ENCODE measurements around the gene CCDC91.

CCDC91 gene

DNA sequence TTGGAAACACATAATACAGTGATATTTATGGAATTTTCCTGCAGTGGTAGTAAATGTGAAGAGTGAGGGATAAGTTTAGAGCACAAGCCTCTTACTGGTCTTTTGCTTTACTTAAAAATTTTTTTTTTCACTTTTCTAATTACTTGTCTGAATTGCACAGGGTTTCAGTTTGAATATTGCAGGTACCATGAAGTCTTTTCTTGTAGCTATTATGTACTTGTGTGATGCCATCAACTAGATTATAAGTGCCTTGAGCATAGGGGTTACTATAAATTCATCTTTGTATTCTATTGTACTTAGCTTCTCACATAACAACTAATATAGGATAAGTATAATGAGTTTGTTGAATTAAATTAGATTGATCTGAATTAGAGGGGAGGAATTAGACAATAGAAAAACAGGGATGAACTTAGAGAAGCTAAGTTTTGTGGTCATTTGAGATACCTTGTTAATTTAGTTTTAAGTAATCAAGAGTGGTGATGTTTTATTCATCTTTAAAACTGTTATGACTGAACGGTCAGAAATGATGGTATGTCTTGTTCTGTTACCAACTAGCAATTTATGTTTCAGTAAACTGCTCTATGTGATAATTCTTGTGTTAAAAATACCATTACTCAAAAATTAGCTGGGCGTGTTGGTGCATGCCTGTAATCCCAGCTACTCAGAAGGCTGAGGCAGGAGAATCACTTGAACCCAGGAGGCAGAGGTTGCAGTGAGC, 42.1 kb downstream of the CCDC91 start:
- peaks cover 10% of the 10 kb centered on the region for H3K36me3 Mint-ChIP-seq (ENCODE audit: low read depth)
- peaks cover 3% of the 10 kb centered on the region for H3K9me3 Mint-ChIP-seq
- no peak for ATAC-seq
- H3K4me1 Mint-ChIP-seq, result peaks cover 45% of the 10 kb centered on the region
- H3K4me3 Mint-ChIP-seq, result no peak overlapping the region
- no peak overlapping the region for H3K27ac Mint-ChIP-seq
- DNase-seq, result no peak
- H3K27me3 Mint-ChIP-seq, result no peaks in the 10 kb centered on the region

DNA sequence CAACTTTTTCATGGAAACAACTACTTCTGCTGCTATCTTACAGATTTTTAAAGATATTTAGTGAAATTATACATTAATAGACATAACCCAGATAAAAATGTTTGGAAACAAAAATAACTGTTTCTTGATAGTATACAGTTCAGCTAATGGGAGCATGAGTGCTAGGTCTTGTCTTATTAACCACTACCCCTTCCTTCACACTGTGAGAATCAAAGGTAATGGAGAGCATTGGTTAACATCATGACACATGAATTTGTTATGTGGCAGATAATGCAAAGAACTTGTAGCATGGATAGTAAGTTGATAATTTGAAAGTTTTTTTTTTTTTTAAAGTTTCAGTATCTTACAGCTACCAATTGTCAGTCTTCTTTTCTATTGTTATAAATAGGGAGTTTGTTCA, 44.2 kb downstream of the CCDC91 start:
- ATAC-seq (no peak), DNase-seq (no peak)
- Mint-ChIP-seq H3K4me1 (peaks cover 42% of the 10 kb centered on the region), H3K9me3 (no peaks in the 10 kb centered on the region), H3K36me3 (ENCODE audit: low read depth) (peaks cover 8% of the 10 kb centered on the region), H3K27me3 (no peaks in the 10 kb centered on the region), H3K27ac (no peak overlapping the region), H3K4me3 (no peak overlapping the region)

DNA sequence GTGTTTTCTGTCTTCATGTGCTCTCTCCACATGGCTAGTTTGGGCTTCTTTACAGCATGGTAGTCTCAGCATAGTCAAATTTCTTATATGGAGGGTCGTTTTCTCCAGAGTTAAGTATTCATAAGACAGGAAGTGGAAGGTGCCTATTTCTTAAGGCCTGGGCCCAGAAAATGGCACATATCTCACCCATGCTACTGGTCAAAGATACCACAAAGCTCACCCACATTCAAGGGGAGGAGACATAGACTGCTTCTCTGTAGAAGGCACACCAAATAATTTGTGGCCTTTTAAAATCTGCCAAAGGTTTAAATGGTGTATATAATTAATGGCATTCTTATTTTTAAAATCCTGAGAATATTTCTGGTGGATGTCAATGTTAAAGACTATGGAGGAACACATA, 44.8 kb downstream of the CCDC91 start:
- ATAC-seq (peak; percentile 63), DNase-seq (no peak)
- H3K9me3 Mint-ChIP-seq, result no peaks in the 10 kb centered on the region
- no peak overlapping the region for H3K4me3 Mint-ChIP-seq
- no peak overlapping the region for H3K27ac Mint-ChIP-seq
- no peaks in the 10 kb centered on the region for H3K27me3 Mint-ChIP-seq
- peaks cover 8% of the 10 kb centered on the region for H3K36me3 Mint-ChIP-seq (ENCODE audit: low read depth)
- peaks cover 36% of the 10 kb centered on the region for H3K4me1 Mint-ChIP-seq

DNA sequence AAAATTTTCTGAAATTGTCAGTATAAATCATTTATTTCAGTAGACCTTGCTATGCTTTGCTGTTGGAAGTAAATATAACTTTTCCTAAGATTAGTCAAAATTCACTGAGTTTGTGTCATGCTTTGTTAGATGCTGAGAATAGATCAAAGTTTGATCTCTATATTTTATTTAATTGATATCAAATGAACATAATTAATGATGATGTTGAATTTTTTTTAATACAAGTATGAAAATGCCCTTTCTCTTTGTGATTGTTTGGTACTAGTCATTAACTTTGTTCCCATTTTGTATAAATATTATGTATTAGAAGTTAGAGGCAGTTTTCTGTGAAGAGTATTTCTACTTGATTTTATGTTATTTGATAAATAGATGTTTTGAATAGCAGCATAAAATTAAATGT, 45.7 kb downstream of the CCDC91 start:
- no peak overlapping the region for H3K27ac Mint-ChIP-seq
- no peak for DNase-seq
- peaks cover 5% of the 10 kb centered on the region for H3K36me3 Mint-ChIP-seq (ENCODE audit: low read depth)

DNA sequence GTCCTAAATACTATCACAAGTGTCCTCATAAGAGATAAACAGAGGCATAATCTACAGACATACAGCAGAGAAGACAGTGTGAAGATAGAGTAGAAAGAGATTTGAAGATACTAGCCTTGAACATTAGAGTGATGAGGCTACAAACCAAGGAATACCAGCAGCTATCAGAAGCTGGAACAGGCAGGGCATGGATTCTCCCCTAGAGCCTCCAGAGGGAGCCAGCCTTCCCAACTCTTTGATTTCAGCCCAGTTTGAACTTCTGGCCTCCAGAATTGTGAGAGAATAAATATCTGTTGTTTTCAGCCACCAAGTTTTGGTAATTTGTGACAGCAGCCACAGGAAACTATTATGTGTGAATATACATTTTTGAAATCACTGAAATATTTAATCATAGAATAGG, 47.2 kb downstream of the CCDC91 start:
- peaks cover 29% of the 10 kb centered on the region for H3K4me1 Mint-ChIP-seq
- DNase-seq, result no peak
- no peaks in the 10 kb centered on the region for H3K27me3 Mint-ChIP-seq
- no peak overlapping the region for H3K4me3 Mint-ChIP-seq
- no peak overlapping the region for H3K27ac Mint-ChIP-seq
- peaks cover 3% of the 10 kb centered on the region for H3K9me3 Mint-ChIP-seq
- no peak for ATAC-seq
- H3K36me3 Mint-ChIP-seq (ENCODE audit: low read depth), result peaks cover 7% of the 10 kb centered on the region

More for the DNA sequence above, 45.7 kb downstream of the CCDC91 start:
- Mint-ChIP-seq H3K27me3 (no peaks in the 10 kb centered on the region), H3K4me3 (no peak overlapping the region), H3K9me3 (no peaks in the 10 kb centered on the region), H3K4me1 (peaks cover 32% of the 10 kb centered on the region)
- ATAC-seq, result no peak

DNA sequence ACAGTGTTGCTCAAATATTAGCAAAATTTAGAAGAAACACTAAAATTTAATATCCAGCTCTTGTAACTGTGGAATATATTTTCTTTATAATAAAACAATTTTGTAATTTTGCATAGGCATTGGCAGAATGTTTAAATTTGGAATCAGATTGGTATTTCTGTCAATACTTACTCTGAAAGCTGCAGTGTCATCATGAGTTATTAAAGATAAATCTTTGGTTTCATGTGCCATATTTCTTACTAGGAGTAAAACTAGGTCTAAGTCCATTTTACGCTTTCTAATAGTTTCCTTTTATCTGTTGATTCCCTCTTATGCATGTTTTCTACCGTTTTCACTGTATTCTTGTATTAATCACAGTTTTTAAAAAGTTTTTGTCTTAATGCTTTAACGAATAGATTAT, 49.7 kb downstream of the CCDC91 start:
- Mint-ChIP-seq H3K27ac (no peak overlapping the region), H3K36me3 (ENCODE audit: low read depth) (peaks cover 10% of the 10 kb centered on the region), H3K4me1 (peaks cover 27% of the 10 kb centered on the region), H3K27me3 (no peaks in the 10 kb centered on the region), H3K4me3 (no peak overlapping the region), H3K9me3 (peaks cover 3% of the 10 kb centered on the region)
- DNase-seq (no peak), ATAC-seq (no peak)

DNA sequence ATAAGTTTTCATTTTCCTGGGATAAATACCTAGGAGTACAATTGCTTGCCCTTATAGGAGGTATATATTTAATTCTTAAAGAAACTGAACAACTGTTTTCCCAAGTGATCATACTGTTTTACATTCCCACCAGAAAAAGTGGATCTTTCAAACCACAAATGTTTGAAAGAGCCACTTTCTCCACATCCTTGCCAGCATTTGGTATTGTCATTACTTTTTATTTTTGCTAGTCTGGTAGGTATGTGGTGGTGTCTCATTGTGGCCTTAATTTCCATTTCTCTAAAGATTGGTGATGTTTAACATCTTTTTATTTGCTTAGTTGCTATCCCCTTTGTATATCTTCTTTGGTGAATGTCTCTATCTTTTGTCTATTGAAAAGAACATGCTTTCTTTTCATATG, 50.6 kb downstream of the CCDC91 start:
- Mint-ChIP-seq H3K36me3 (ENCODE audit: low read depth) (peaks cover 10% of the 10 kb centered on the region), H3K27me3 (no peaks in the 10 kb centered on the region), H3K4me1 (peaks cover 19% of the 10 kb centered on the region), H3K27ac (no peak overlapping the region), H3K9me3 (peaks cover 3% of the 10 kb centered on the region), H3K4me3 (no peak overlapping the region)
- ATAC-seq, result no peak
- no peak for DNase-seq

DNA sequence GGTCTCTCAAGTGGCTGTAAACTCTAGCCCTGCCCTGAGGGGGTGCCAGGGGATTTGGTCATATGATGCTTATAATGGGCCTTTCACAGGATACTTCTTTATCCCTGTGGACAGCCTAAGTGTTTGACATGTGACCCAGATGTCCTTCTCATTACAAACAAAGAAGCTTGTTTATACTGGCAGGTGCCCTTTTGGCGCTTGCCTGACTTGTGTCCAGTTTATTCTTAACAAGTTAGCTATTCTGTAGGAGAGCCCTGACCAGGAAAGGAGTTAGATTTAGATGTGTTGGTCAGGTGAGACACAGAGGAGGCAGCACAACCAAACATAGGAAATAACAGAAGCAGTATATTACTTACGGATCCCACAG, 51.9 kb downstream of the CCDC91 start:
- peaks cover 10% of the 10 kb centered on the region for H3K36me3 Mint-ChIP-seq (ENCODE audit: low read depth)
- no peak overlapping the region for H3K4me3 Mint-ChIP-seq
- H3K27me3 Mint-ChIP-seq, result no peaks in the 10 kb centered on the region
- no peak overlapping the region for H3K27ac Mint-ChIP-seq
- ATAC-seq (no peak), DNase-seq (no peak)
- H3K9me3 Mint-ChIP-seq, result peaks cover 3% of the 10 kb centered on the region
- peaks cover 19% of the 10 kb centered on the region for H3K4me1 Mint-ChIP-seq

DNA sequence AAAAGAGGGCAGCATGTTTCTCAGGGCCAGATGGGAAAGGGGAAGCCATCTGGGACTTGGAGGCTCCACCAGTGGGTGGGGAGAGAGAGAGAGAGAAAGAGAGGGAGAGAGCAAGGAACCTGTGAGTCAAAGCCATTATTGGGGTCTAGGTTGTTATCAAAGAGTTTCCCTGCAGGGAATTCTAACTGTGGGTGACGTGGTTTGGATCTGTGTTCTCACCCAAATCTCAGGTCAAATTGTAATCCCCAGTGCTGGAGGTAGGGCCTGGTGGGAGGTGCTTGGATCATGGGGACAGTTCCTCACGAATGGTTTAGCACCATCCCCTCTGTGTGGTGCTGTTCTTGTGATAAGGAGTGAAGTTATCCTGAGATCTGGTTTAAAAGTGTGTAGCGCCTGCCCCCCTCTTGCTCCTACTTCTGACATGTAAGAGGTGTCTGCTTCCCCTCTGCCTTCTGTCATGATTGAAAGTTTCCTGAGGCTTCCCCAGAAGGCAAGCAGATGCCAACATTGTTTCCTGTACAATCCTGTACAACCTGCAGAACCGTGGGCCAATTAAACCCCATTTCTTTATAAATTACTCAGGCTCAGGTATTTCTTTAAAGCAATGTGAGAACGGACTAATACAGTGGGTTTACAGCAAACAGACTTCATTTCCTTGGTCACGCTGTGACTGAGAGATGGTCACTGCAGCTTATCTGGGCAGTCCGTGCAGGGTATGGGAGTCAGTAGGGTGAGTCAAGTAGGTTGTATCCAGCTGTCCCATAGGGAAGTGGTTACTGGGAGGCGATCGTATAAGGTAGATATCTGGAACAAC, 52.4 kb downstream of the CCDC91 start:
- ATAC-seq (no peak), DNase-seq (no peak)
- Mint-ChIP-seq H3K9me3 (peaks cover 3% of the 10 kb centered on the region), H3K36me3 (ENCODE audit: low read depth) (peaks cover 10% of the 10 kb centered on the region), H3K4me3 (no peak overlapping the region), H3K4me1 (peaks cover 23% of the 10 kb centered on the region), H3K27ac (no peak overlapping the region), H3K27me3 (no peaks in the 10 kb centered on the region)

DNA sequence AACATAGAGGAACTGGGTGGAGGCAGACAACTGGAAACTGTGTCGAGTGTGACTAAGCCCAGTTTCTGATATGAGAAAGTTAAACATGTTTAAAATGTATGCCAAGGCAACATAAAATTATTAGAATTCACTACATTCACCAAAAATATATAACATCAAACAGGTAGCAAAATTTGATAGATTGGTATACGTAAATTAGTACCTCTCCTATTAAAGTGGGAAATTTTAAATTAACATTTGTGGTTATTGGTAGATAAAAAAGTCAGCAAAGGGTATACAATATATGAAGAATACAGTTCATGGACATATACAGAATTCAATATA, 53.0 kb downstream of the CCDC91 start:
- H3K4me1 Mint-ChIP-seq, result peaks cover 28% of the 10 kb centered on the region
- DNase-seq (no peak), ATAC-seq (no peak)
- H3K27me3 Mint-ChIP-seq, result no peaks in the 10 kb centered on the region
- H3K27ac Mint-ChIP-seq, result no peak overlapping the region
- H3K36me3 Mint-ChIP-seq (ENCODE audit: low read depth), result peaks cover 10% of the 10 kb centered on the region
- H3K4me3 Mint-ChIP-seq, result no peak overlapping the region
- peaks cover 3% of the 10 kb centered on the region for H3K9me3 Mint-ChIP-seq

DNA sequence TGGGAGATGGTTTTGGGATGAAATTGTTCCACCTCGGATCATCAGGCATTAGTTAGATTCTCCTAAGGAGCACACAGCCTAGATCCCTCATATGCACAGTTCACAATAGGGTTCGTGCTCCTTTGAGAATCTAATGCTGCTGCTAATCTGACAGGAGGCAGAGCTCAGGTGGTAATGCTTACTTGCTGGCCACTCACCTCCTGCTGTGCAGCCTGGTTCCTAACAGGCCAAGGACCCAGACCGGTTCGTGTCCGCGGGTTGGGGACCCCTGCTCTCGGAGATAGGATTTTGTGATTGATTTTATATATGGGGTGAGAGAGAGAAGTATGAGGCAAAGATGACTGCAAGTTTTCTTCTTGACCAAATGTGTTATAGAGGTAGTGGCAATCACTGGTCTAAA, 57.5 kb downstream of the CCDC91 start:
- peaks cover 62% of the 10 kb centered on the region for H3K4me1 Mint-ChIP-seq
- ATAC-seq (no peak), DNase-seq (no peak)
- no peak overlapping the region for H3K27ac Mint-ChIP-seq
- H3K4me3 Mint-ChIP-seq, result no peak overlapping the region
- H3K9me3 Mint-ChIP-seq, result no peaks in the 10 kb centered on the region
- peaks cover 6% of the 10 kb centered on the region for H3K36me3 Mint-ChIP-seq (ENCODE audit: low read depth)
- H3K27me3 Mint-ChIP-seq, result no peaks in the 10 kb centered on the region

DNA sequence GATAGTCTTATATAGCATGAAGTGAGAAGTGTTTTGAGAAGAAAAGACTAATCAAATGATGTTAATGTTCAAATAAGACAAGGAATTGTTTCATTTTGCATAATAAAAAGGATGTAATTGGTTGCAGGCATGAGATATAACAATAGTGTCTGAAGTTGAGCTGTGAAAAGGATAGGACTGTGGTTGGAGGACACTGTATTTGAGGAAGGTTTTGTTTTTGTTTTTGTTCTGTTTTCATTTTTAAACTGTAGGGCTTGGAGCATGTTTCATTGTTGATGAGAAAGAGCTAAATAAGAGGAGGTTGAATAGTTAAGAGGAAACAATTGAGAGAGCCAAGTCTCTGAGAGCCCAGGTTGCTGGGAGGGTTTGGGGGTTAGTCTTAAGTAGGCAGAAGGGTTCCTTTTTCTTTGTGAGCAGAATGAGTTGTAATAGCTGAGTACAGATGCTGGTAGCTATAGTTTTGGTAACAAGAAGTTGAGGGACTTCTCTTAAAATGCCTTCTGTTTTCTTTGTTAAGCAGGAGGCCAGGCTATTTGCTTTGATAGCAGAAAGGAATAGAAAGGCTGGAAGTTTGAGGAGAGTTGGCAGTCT, 58.4 kb downstream of the CCDC91 start:
- H3K4me3 Mint-ChIP-seq, result no peak overlapping the region
- no peaks in the 10 kb centered on the region for H3K27me3 Mint-ChIP-seq
- no peak overlapping the region for H3K27ac Mint-ChIP-seq
- H3K36me3 Mint-ChIP-seq (ENCODE audit: low read depth), result peaks cover 4% of the 10 kb centered on the region
- peaks cover 64% of the 10 kb centered on the region for H3K4me1 Mint-ChIP-seq
- ATAC-seq (no peak), DNase-seq (no peak)
- no peaks in the 10 kb centered on the region for H3K9me3 Mint-ChIP-seq

DNA sequence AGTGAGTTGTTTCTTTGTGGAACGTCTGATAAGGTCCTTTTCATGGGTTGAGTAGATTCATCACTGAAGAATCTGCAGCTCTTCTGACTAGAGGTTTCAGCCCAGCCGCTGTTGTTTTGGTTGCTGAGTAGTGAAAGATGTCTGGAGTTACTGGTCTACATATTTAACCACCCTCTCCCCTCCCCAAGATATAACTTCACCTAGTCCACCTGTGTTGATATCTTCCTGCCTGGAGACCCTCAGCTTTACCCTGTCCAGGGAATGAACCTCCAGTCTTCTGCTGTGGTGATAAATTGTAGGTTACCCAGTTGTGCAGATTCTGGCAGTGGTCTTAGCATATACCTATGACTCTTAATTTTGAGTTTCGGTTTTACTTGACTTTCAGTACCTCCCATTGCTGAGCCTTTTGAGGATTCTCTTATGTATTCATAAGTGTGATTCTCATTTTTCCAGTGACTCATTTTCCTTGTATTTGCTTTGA, 62.9 kb downstream of the CCDC91 start:
- Mint-ChIP-seq H3K27ac (peak overlapping the region; percentile 92), H3K36me3 (ENCODE audit: low read depth) (peaks cover 2% of the 10 kb centered on the region), H3K9me3 (no peaks in the 10 kb centered on the region), H3K4me1 (peaks cover 70% of the 10 kb centered on the region), H3K27me3 (no peaks in the 10 kb centered on the region), H3K4me3 (peak overlapping the region; percentile 72)
- peak; percentile 7 for DNase-seq
- ATAC-seq, result peak; percentile 98

DNA sequence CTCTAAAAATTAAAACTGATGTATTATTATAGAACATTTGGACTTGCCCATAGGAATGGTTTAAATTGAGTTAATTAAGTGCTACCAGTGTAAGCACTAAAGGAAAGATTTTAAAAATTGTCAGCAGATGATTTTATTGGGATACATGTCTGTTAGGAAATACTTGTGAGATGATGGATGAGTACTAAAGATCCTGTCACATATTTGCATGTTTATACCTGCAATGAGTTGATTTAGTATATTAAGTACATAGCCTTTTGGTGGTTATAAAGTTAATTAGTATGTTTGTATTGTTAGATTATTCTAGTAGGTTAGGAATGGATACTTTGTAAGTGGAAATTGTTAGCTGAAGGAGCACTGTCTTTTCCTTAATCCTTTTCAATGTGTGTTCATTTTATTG, 67.2 kb downstream of the CCDC91 start:
- ATAC-seq (no peak), DNase-seq (no peak)
- H3K36me3 Mint-ChIP-seq (ENCODE audit: low read depth), result peaks cover 28% of the 10 kb centered on the region
- H3K27ac Mint-ChIP-seq, result no peak overlapping the region
- peaks cover 29% of the 10 kb centered on the region for H3K4me1 Mint-ChIP-seq
- H3K4me3 Mint-ChIP-seq, result no peak overlapping the region
- H3K9me3 Mint-ChIP-seq, result no peaks in the 10 kb centered on the region
- no peaks in the 10 kb centered on the region for H3K27me3 Mint-ChIP-seq

DNA sequence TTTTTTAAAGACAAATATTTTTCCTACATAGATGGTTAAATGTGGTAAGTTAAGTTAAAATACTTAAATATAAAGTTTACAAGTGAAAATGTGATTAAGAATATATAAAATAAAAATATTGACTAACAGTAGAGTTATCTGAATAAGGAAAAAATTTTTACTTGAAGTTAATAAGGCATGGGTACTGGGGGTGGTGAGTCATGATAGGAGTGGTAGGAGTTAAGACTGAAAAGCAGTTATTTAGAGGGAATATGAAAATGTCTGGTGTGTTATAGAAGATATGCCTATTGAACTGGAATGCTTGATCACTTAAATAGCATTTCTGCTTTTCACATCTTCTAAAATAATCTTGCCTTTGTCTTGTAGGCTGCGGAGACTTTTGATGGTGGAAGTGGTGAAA, 68.7 kb downstream of the CCDC91 start:
- Mint-ChIP-seq H3K9me3 (no peaks in the 10 kb centered on the region), H3K27ac (no peak overlapping the region)
- DNase-seq, result no peak

More for the DNA sequence above, 68.7 kb downstream of the CCDC91 start:
- no peak overlapping the region for H3K4me3 Mint-ChIP-seq
- peaks cover 36% of the 10 kb centered on the region for H3K36me3 Mint-ChIP-seq (ENCODE audit: low read depth)
- peaks cover 13% of the 10 kb centered on the region for H3K4me1 Mint-ChIP-seq
- ATAC-seq, result no peak
- no peaks in the 10 kb centered on the region for H3K27me3 Mint-ChIP-seq
